GM19463 (cell line): Measurements from ENCODE around the gene NOS1AP.
"Not testable (repeated sequence)": the region's sequence is repeated elsewhere in the genome, so short reads cannot be mapped to it uniquely, and the experiment has no call there.

Source experiments
- ATAC-seq: cut with Tn5 transposase; IDR thresholded peaks from one replicate; pipeline ENCODE4 v1.9.1; 2021; ENCODE audit warnings: mild to moderate bottlenecking, moderate library complexity; ENCODE audit not compliant: unreplicated experiment

The NOS1AP gene

DNA sequence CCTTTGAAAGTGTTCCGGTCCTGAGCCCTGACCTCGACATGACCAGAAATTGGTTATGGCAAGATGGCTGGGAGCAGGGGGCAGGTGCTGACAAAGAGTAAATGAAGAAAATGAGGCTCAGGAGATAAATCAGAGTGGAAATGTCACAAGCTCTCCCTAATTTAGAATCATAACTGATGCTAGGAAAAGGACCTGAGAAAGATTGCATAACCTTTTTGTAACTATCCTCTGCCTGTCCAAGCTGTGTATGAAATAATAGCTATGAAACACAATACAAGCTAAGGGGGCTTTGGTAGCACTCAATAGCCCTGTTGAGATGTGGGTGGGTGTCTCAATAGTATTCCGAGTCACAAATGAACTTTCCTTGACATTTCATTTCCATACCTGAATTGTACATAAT, 12.9 kb upstream of the NOS1AP start:
- no peak for ATAC-seq

DNA sequence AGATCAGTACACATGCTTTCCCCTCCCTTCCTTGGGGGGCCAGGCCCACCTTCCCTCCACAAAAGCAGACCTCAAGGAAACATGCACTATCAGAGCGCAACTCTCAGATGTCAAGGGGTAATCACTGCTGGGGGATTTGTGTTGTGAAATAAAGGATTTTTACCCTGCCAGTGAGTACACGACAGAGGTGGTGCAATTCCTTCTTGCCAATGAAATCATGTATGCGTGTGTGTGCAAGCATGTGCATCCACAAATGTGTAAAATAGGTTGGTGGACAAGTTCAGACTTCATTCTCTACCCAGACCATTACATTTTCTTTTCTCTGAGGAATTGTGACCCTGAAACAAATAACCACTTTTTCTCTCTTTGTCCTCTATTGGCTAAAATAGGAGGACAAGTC, 9.8 kb upstream of the NOS1AP start:
- no peak for ATAC-seq

GRCh38 chr1:162060314-162060713, 9.2 kb upstream of the NOS1AP start:
- no peak for ATAC-seq

- no peak for ATAC-seq
Observed at GRCh38 chr1:162062542-162063015, 6.9 kb upstream of the NOS1AP start.

DNA sequence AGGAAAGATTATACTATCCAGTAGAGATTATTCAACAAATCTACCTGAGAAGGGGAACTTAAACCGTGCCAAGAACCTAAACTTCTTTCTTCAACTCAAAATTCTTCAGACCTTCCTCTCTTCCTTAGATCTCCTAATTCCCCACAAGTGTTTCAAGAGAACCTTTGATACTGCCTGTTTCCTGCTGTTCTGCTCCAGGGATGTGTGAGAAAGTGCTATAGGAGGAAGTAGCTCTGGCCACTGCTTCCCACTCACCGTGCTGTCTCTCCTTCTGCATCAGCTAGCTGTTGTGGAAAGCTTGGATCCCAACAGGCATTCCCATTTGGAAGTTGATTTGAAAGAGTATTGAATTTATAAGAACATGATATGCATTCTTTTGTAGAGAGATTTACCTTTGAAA, 4.5 kb upstream of the NOS1AP start:
- ATAC-seq: no peak

DNA sequence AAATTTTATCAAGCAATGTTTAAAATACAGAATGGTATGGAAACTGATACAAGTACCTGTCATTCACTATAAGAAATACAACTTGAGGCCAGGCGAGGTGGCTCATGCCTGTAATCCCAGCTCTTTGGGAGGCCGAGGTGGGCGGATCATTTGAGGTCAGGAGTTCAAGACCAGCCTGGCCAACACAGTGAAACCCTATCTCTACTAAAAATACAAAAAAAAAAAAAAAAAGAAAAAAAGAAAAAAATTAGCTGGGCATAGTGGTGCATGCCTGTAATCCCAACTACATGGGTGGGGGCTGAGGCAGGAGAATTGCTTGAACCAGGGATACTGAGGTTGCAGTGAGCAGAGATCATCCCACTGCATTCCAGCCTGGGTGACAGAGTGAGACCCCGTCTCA, 2.7 kb upstream of the NOS1AP start:
- ATAC-seq: not testable (repeated sequence)

DNA sequence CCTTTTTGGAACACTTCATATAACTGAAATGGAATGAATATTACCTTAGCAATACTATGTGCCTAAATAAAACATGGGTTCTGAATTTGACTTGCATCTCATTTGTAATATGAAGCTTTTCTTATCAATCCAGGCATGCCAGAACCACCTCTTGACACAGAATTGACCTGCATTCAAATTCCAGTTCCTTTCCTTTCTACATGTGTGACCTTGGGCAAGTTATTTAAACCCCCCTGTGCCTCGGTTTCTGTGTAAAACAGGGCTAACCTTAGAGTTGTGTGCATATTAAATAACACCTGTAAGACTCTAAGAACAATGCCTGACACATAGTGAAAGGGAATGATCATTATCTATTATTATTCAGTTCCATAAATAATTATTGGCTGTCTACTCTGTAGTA, 2.0 kb upstream of the NOS1AP start:
- ATAC-seq: no peak

GRCh38 chr1:162068301-162068700, 1.2 kb upstream of the NOS1AP start:
- no peak for ATAC-seq

GRCh38 chr1:162070094-162070748, 730 bp downstream of the NOS1AP start:
- no peak for ATAC-seq

- ATAC-seq: no peak
Observed at GRCh38 chr1:162070825-162071224, 1.3 kb downstream of the NOS1AP start.

DNA sequence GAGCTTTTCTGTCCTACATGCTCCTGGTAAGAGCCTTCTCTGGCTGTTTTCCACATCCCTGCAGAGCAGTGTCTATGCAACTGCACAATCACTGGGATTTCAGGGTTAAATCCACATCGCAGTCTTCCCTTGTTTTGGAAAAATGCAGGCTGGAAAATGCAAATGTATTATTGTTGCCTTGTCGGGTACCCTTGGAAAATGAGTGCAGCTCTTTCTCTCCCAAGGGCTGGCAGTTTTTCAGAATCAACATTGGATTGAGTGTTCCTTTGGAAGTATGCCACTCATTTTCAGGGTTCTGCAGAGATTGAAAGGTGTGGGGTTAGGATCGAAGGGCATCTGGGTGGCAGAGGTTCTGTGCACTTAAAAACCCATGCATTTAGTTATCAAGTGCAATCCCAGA, 3.2 kb downstream of the NOS1AP start:
- ATAC-seq: no peak

- ATAC-seq: no peak
Observed at GRCh38 chr1:162074276-162075005, 5.0 kb downstream of the NOS1AP start.

DNA sequence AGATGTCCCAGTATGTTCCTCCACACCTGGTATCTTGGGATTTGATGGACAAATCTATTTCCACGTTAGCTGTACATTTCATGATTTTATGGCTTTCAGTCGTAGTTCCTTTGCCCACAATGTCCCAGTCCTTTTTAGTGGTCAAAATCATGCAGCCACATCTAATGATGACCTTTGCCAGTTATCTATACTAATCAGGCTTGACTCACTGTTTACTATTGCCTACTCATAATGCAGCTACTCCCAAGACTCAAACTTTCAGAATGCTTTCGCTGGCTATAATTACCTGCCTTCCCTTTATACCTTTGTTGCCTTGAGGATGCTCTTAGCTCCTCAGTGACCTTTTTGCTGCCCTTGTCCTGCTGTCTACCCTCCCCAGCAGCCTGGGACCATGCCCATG, 6.4 kb downstream of the NOS1AP start:
- ATAC-seq: no peak

DNA sequence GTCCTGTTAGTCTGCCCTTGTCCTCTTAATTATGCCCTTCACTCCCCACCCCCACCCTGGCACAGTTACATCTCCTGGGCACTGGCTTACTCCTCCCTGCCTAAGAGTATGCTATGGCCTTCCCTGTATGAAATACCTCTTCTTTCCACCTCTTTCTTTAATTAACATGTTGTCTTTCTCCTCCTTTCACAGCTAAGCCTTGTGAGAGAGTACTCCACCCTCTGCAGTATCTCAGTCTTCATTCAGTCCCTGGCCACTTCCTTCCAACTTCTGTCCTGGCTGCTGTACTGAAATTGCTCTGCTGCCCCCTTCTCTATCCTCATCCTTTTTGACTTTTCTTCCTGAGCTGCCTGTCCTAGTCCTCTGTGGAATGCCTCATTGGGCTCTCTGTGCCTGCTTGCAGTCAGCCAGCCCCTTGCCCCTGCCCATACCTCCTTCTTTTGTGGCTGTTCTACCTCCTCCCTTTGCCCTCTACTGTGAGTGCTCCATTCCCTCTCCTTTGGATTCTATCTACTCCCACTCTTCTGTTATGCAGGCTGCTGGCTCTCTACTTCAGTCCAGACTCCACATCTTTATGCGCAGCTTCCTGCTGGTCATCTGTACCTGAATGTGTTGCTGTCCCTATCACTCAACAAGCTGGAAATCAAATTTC, 8.3 kb downstream of the NOS1AP start:
- no peak for ATAC-seq

GRCh38 chr1:162079030-162079429, 9.5 kb downstream of the NOS1AP start:
- no peak for ATAC-seq

DNA sequence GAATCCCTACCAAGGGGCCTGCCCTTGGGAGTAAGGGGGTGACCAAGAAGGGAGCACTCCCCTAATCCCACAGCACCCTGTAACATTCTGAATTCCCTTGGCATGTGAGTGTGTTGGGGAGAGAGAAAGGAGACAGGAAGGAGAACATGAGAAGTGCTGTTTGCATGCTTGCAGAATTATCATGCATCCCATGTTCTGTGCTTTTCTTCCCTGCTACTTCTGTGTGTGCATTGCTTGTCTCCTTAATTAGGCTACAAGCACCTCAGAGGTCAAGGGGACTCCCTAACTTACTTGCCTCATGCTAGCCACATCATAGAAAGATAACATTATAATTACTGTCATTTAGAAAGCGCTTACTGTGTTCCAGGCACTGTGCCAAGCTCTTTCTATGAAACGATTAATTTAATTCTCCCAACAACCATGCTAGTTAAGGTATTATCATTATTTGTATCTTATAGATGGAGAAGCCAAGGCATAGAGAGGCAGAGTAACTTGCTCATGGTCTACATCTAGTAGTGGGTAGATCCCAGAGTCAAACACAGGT, 11.1 kb downstream of the NOS1AP start:
- ATAC-seq: no peak

DNA sequence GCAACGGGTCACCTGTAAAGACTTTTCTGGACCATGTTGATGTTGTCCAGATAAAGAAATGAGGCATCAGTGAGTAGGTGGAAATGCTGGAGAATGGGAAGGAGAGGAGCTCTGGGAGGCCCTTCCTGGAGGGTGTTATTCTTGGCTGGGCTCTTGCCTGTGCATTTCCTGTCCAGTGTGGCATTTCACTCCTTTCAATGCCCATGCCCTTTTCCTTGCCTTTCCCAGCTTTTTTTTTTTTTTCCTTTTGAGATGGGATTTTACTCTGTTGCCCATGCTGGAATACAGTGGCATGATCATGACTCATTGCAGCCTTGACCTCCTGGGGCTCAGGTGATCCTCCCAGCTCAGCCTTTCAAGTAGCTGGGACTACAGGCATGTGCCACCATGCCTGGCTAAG, 11.8 kb downstream of the NOS1AP start:
- no peak for ATAC-seq

- not testable (repeated sequence) for ATAC-seq
Observed at GRCh38 chr1:162082080-162082479, 12.6 kb downstream of the NOS1AP start.

DNA sequence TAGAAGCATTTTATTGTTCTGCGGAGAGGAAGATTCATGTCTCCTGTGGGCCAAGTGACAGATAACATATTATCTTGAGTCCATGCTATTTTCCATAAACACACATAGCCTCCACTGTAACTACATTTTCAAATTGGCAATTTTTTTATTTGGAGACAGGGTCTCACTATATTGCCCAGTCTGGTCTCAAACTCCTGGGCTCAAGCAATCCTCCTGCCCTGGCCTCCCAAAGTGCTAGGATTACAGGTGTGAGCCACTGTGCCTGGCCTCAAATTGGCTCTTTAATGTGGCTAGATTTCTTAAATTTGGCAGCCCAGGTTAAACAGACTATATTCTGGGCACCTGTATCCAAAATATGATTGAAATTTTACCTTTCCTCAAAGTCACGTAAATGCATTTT, 13.8 kb downstream of the NOS1AP start:
- ATAC-seq: no peak

GRCh38 chr1:162085991-162086390, 16.5 kb downstream of the NOS1AP start:
- no peak for ATAC-seq

DNA sequence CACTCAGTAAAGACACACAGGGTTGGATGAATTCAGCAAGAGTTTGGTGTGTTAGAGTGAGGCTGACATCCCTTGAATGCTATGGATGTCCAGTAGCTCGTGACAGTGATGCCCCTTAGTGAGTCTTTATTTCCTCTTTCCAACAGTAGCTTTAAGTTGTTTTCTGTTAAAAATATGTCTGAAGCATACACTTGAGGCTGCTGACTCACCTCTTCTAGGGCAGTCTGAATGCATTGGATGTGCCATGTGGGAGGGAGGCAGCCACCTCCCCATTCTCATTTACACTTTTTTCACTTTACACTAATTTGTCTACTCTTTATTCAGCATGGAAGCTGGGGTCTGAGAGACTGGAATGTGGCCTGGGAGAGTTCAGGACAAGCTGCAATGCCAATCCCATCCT, 17.6 kb downstream of the NOS1AP start:
- no peak for ATAC-seq

GRCh38 chr1:162087574-162087973, 18.1 kb downstream of the NOS1AP start:
- no peak for ATAC-seq
